Adrenal gland (tissue), 12 donors: ENCODE results near the gene SQOR. TPM values are rescaled to one million over a fixed set of nuclear protein-coding genes. Genes with fewer than 3 reads are reported as not detected.
A peak's percentile ranks its signal among the peaks of the same experiment; 100 is the strongest.

ENCODE experiments used
- DNase-seq, 7 donors: peaks; one replicate each; pipeline ENCODE4 v3.0.0-alpha.2; 2019 to 2020
- H3K27ac ChIP-seq, 5 donors: fragments of 200-600 bp; sonication (generic) in 4 of 5; 1 replicate in 3 of 5; 2 replicates in 2 of 5; pipeline versions ENCODE4 v1.5.1 to v1.8.0; 2016 to 2020; ENCODE audit warnings: mild to moderate bottlenecking in 1 of 5
- H3K27me3 ChIP-seq: fragments of 200-600 bp; 2 replicates; pipeline ENCODE4 v1.8.0; 2021
- H3K36me3 ChIP-seq, 2 donors: fragments of 200-600 bp; replicated peaks in 1 of 2; 1 replicate in 1 of 2; 2 replicates in 1 of 2; pipeline versions ENCODE4 v1.5.1 to v1.8.0; 2018 to 2022
- H3K4me1 ChIP-seq, 2 donors: fragments of 200-600 bp; replicated peaks in 1 of 2; 1 replicate in 1 of 2; 2 replicates in 1 of 2; pipeline versions ENCODE4 v1.5.1 to v1.8.0; 2018 to 2021
- H3K4me3 ChIP-seq, 4 donors: fragments of 200-600 bp; sonication (generic) in 3 of 4; one replicate each; pipeline ENCODE4 v1.5.1; 2016 to 2018
- H3K9me3 ChIP-seq, 3 donors: fragments of 200-600 bp; sonication (generic) in 1 of 3; replicated peaks in 1 of 3; 1 replicate in 2 of 3; 2 replicates in 1 of 3; pipeline versions ENCODE4 v1.5.1 to v1.8.0; 2016 to 2021
- CTCF ChIP-seq, 6 experiments: fragments of 450-650 bp in 4 of 6; fragments of 200-600 bp in 2 of 6; sonication (generic) in 1 of 6; IDR thresholded peaks; 1 replicate in 5 of 6; 2 replicates in 1 of 6; pipeline versions ENCODE4 v1.5.1 to v1.8.0; 2016 to 2021; ENCODE audit warnings: antibody characterized with exemption in 6 of 6, mild to moderate bottlenecking in 2 of 6, moderate library complexity in 1 of 6
- POLR2A ChIP-seq, 2 donors: fragments of 450-650 bp; IDR thresholded peaks; one replicate each; pipeline ENCODE4 v1.6.1; 2017; ENCODE audit warnings: antibody characterized with exemption in 2 of 2, mild to moderate bottlenecking in 2 of 2, moderate library complexity in 1 of 2
- whole genome bisulfite sequencing, 4 donors: extraction: QIAGEN DNeasy Blood & Tissue Kit in 2 of 4; methylation state at CpG; one replicate each; pipeline versions ENCODE4 v1.1.5 to v1.1.7; 2013 to 2017; 5-methylcytosine and 5-hydroxymethylcytosine counted together
- intact Hi-C, 2 donors: fragments of 100-400 bp; cut with DNase I; formaldehyde crosslinking; loops; one replicate each; pipeline versions ENCODE4 v1.14.1 to v1.15.0; 2022 to 2023
- polyA plus RNA-seq, 3 donors: library from polyadenylated mRNA; stranded (reverse); fragments of 200-250 nt in 2 of 3; fragments of 350-450 nt in 1 of 3; fragmentation: Illumina TruSeq in 1 of 3; extraction: RNeasy Lipid Tissue Mini Kit (QIAGEN cat#74804) in 1 of 3; gene quantifications; one replicate each; pipeline ENCODE4 v1.2.3, GENCODE V29; 2013 to 2014
- total RNA-seq, 9 donors: library from RNA; depleted of rRNA in 4 of 9; stranded (reverse); fragments of >200 nt in 4 of 9; fragments of 120-200 nt in 1 of 9; fragmentation: NEBNext Ultra II Directional in 1 of 9; extraction: Animal tissue kit (Norgen Biotek cat#: 25700) in 1 of 9; gene quantifications; one replicate each; pipeline versions ENCODE4 v1.1.0 to v1.2.4, GENCODE V29; 2013 to 2023
- donor health status: healthy with polysubstance abuse.
- donor health status: Bipolar disorder and iron deficiency.
- donor health status: DM: yes; HTN: yes; CAD: no.
- donor health status: DM: no; HTN: no; CAD: no.
- donor health status: DM: no; HTN: no; CAD: no.
- donor health status: DM: yes; HTN: yes; CAD: no.

SQOR gene
- total and polyA plus RNA-seq, 12 donors: 2.9 to 92.7 (median 33.0) TPM

- Histone ChIP-seq H3K36me3 (no peaks in the 10 kb centered on the region), H3K4me1 (peaks cover 19 to 45% of the 10 kb centered on the region in 2 donors), H3K4me3 (peak overlapping the region; percentile 52 to 99 (median 74)), H3K9me3 (no peaks in the 10 kb centered on the region), H3K27ac (peak overlapping the region; percentile 92 to 99 (median 97)), H3K27me3 (no peaks in the 10 kb centered on the region)
- intact Hi-C loops: no loop called here
- TF ChIP-seq POLR2A (IDR thresholded peaks at IDR 0.05): no peak
- TF ChIP-seq CTCF (IDR thresholded peaks at IDR 0.05): no peak
- DNase-seq: no peak
- 1% methylated on average over 9 to 14 of the region's 14 CpGs for WGBS, 4 donors
Observed at GRCh38 chr15:45586601-45587094, 48.2 kb upstream of the SQOR start.

GRCh38 chr15:45587095-45587862 lies 47.5 kb upstream of the SQOR start, which contains the start of gene BLOC1S6:
Gene BLOC1S6, plus strand, starts transcription at chr15:45587379. Its CDS starts 65 bp downstream, at chr15:45587444.
- Histone ChIP-seq H3K36me3 (no peaks in the 10 kb centered on the region), H3K4me3 (peak within 1 kb of the TSS; percentile 52 to 99 (median 74)), H3K4me1 (peaks cover 19 to 45% of the 10 kb centered on the region in 2 donors), H3K9me3 (no peaks in the 10 kb centered on the region), H3K27ac (peak within 1 kb of the TSS; percentile 92 to 99 (median 97)), H3K27me3 (no peaks in the 10 kb centered on the region)
- intact Hi-C loops: no loop called here
- 0 to 1% (median 1%) methylated on average over 16 to 62 of the region's 62 CpGs for WGBS, 4 donors
- TF ChIP-seq CTCF (IDR thresholded peaks at IDR 0.05) (no peak), POLR2A (IDR thresholded peaks at IDR 0.05) (peak; percentile 85 to 91)
- peak; percentile 88 to 96 (median 92) for DNase-seq

- H3K4me1 ChIP-seq: peaks cover 19 to 45% of the 10 kb centered on the region in 2 donors
- intact Hi-C loops: no loop called here
Observed at GRCh38 chr15:45587863-45588170, 47.0 kb upstream of the SQOR start.

More at GRCh38 chr15:45587863-45588170, 47.0 kb upstream of the SQOR start:
- Histone ChIP-seq H3K4me3 (peak overlapping the region; percentile 52 to 99 (median 74)), H3K27me3 (no peaks in the 10 kb centered on the region), H3K36me3 (no peaks in the 10 kb centered on the region), H3K27ac (peak overlapping the region; percentile 92 to 99 (median 97)), H3K9me3 (no peaks in the 10 kb centered on the region)
- DNase-seq: no peak
- 0 to 2% (median 0%) methylated on average over 4 of the region's 4 CpGs for whole genome bisulfite sequencing, 4 donors
- TF ChIP-seq CTCF (IDR thresholded peaks at IDR 0.05) (no peak), POLR2A (IDR thresholded peaks at IDR 0.05) (no peak)
